ENCODE data around the gene MUC4. TPM values are rescaled to one million over a fixed set of nuclear protein-coding genes. Genes with fewer than 3 reads are reported as not detected.

MUC4 gene
- total and polyA plus RNA-seq, 9 donors = 0.02 to 0.99 (median 0.31) TPM; not detected in 2

DNA sequence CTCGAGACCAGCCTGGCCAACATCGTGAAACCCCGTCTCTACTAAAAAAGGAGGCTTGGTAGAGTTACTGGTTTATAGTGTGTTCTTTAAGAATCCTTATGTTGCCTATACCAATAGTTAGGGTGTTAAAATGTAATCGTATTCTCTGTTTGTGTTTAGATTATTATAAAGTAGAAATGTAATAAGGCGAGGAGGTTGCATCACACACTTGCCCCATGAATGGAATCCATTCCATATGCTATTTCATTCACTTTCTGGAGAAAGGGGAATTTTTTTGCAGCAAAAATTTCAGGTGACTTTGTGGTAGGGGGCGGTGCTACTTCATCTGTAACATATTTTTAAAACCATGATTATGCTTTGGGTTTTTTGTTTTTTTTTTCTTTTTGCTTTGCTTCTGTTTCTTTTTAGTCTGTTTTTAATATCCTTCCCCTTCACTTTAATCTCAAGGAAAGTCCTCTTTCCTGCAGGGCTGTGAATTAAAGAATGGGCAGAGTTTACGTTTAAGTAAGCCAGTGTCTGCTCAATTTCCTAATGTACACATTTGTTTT, 33.0 kb upstream of the MUC4 start:
- H3K27ac ChIP-seq = no peak overlapping the region
- 83 to 86% (median 84%) methylated on average over 7 of the region's 7 CpGs for WGBS, 3 donors
- no peaks in the 10 kb centered on the region for H3K27me3 ChIP-seq
- no peak overlapping the region for H3K4me3 ChIP-seq
- no peaks in the 10 kb centered on the region for H3K9me3 ChIP-seq
- no peak for DNase-seq
- no peaks in the 10 kb centered on the region for H3K36me3 ChIP-seq
- peaks cover 3% of the 10 kb centered on the region for H3K4me1 ChIP-seq (ENCODE audit: insufficient read depth)
- TF ChIP-seq POLR2A (IDR thresholded peaks at IDR 0.05) (no peak), EP300 (IDR thresholded peaks at IDR 0.05) (no peak)
- TF ChIP-seq, protein P1, sequence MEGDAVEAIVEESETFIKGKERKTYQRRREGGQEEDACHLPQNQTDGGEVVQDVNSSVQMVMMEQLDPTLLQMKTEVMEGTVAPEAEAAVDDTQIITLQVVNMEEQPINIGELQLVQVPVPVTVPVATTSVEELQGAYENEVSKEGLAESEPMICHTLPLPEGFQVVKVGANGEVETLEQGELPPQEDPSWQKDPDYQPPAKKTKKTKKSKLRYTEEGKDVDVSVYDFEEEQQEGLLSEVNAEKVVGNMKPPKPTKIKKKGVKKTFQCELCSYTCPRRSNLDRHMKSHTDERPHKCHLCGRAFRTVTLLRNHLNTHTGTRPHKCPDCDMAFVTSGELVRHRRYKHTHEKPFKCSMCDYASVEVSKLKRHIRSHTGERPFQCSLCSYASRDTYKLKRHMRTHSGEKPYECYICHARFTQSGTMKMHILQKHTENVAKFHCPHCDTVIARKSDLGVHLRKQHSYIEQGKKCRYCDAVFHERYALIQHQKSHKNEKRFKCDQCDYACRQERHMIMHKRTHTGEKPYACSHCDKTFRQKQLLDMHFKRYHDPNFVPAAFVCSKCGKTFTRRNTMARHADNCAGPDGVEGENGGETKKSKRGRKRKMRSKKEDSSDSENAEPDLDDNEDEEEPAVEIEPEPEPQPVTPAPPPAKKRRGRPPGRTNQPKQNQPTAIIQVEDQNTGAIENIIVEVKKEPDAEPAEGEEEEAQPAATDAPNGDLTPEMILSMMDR (IDR thresholded peaks at IDR 0.05) = no peak
- intact Hi-C loops (cut with DNase I) = no loop called here

DNA sequence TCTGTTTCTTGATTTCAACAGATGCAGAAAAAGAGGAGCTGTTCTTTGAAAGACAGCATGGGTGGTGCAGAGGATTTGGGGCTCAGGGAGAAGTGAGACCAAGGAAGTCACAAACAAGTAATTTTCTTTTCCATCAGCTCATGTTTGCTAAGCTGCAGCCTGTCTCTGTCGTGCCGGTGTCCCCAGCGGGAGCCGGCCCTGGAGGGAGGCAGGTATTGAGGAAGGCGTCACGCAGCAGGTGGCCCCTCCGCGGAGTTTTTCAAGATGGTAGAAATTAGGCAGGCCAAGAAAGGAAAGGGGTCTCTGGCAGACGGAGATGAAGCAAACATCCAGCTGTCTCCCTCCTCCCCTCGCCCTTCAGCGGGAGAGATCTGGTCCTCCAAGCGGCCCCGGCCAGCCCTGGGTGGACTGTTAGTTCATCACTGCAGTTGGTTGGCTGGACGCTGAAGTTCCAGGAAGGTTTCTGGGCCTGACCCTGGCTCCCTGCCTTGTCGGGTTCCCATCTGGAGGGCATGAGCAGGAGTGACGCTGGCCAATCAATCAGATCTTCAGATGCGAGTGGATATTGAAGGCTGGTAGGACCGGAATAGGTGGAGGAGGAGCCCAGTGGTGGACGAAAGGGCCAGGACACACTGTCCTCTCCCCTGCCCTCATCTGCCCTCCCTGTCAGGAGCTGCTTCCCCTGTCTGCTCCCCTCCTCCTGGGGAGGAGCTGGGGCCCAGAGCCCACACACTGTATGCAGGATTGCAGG, 27.7 kb upstream of the MUC4 start:
- Histone ChIP-seq H3K27ac (no peak overlapping the region), H3K4me1 (ENCODE audit: insufficient read depth) (no peaks in the 10 kb centered on the region), H3K9me3 (no peaks in the 10 kb centered on the region), H3K4me3 (no peak overlapping the region), H3K36me3 (no peaks in the 10 kb centered on the region), H3K27me3 (no peaks in the 10 kb centered on the region)
- WGBS, 3 donors = 26 to 42% (median 30%) methylated on average over 19 of the region's 19 CpGs
- TF ChIP-seq EP300 (IDR thresholded peaks at IDR 0.05) = no peak
- TF ChIP-seq, protein P1 (IDR thresholded peaks at IDR 0.05) = no peak
- TF ChIP-seq POLR2A (IDR thresholded peaks at IDR 0.05) = no peak
- DNase-seq = no peak
- intact Hi-C loops (cut with DNase I) = no loop called here

DNA sequence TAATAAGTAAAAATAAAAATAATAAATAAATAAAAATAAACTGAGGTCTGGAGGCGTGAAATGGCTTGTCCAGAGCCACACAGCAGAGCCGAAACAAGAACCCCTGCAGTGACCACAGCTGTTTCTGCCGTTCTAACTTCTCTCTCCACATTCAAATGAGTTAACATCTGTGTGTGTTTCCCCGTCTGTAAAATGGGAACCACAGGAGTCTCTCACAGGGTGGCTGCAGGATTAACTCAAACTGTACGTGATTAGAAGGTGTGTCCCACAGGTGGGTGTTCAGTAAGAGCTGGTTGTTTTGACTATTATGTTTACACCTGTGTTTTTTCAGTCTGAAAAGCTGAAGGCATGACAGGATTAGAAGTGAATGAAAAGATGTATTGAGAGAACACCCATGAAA, 27.0 kb upstream of the MUC4 start:
- TF ChIP-seq, protein P1 (IDR thresholded peaks at IDR 0.05) = no peak
- no peak for TF ChIP-seq POLR2A (IDR thresholded peaks at IDR 0.05)
- TF ChIP-seq EP300 (IDR thresholded peaks at IDR 0.05) = no peak
- intact Hi-C loops (cut with DNase I) = no loop called here
- Histone ChIP-seq H3K36me3 (no peaks in the 10 kb centered on the region), H3K27ac (no peak overlapping the region), H3K4me3 (no peak overlapping the region), H3K4me1 (ENCODE audit: insufficient read depth) (no peaks in the 10 kb centered on the region), H3K27me3 (no peaks in the 10 kb centered on the region), H3K9me3 (no peaks in the 10 kb centered on the region)
- DNase-seq = no peak
- WGBS, 3 donors = 84 to 87% (median 84%) methylated on average over 5 of the region's 5 CpGs

DNA sequence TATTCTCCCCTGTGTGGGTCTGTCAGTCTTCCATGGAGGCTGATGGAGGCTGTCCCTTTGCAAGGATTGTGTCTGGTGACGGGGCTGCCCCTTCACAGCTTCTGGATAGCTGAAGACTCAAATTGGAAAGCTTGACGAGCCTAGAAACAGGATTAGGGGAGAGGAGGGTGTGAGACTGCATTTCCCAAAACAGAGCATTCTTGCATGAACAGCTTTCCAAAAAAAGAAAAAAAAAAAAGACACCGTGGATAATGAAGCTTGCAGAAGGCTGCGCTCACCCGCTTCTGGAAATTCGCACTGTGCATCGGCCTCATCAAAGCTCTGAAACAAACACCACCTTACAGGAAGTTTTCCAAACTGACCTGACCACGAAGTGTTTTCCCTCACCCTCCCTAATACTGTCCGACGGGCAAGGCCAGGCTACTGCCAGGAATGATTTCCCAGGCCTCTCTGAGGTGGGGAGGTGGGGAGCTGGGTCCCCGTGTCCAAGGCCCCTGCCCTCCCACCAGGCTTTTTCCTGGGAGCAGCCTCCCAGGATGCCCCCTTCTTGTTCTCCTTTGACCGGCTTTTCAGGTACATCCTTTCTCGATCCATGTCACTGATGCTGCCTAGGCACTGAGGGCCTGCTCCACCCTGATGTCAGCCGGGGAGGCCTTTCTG, 24.9 kb upstream of the MUC4 start:
- WGBS, 3 donors = 56 to 64% (median 62%) methylated on average over 14 of the region's 14 CpGs
- no peaks in the 10 kb centered on the region for H3K9me3 ChIP-seq
- intact Hi-C loops (cut with DNase I) = no loop called here

More for the DNA sequence above, 24.9 kb upstream of the MUC4 start:
- TF ChIP-seq EP300 (IDR thresholded peaks at IDR 0.05) = no peak
- TF ChIP-seq, protein P1 (IDR thresholded peaks at IDR 0.05) = no peak
- TF ChIP-seq POLR2A (IDR thresholded peaks at IDR 0.05) = no peak
- Histone ChIP-seq H3K36me3 (no peaks in the 10 kb centered on the region), H3K4me3 (no peak overlapping the region), H3K27ac (no peak overlapping the region), H3K27me3 (no peaks in the 10 kb centered on the region), H3K4me1 (ENCODE audit: insufficient read depth) (no peaks in the 10 kb centered on the region)
- no peak for DNase-seq
